CD4-positive, alpha-beta memory T cell (primary cell): ENCODE data around the gene DDAH1. TPM values are rescaled to one million over a fixed set of nuclear protein-coding genes. Genes with fewer than 3 reads are reported as not detected.

ENCODE experiments used
- CTCF ChIA-PET: fragments of 350-600 bp; sonication (Branson Sonifier 250); formaldehyde crosslinking; loops from one replicate; lab custom pipeline; 2021; ENCODE audit warnings: inconsistent platforms; ENCODE audit not compliant: partially characterized antibody; lab: Charles Lee
- POLR2A ChIA-PET: fragments of 350-600 bp; sonication (Branson Sonifier 250); formaldehyde crosslinking; loops from one replicate; lab custom pipeline; 2021; ENCODE audit not compliant: partially characterized antibody; lab: Charles Lee
- DNase-seq, 5 donors: peaks; one replicate each; pipeline versions ENCODE4 v3.0.0 to v3.0.0-alpha.2; 2020 to 2022; ENCODE audit warnings: mixed read lengths in 1 of 5
- H3K27ac ChIP-seq: one replicate; pipeline ENCODE4 v1.7.0; 2013; ENCODE audit warnings: low read depth, low read length
- H3K27me3 ChIP-seq: 2 replicates; pipeline ENCODE4 v1.7.0; 2013; ENCODE audit warnings: mild to moderate bottlenecking, low read length, moderate library complexity; ENCODE audit not compliant: insufficient read depth
- H3K36me3 ChIP-seq: 2 replicates; pipeline ENCODE4 v1.7.0; 2013; ENCODE audit warnings: mild to moderate bottlenecking, low read length, moderate library complexity; ENCODE audit not compliant: insufficient read depth
- H3K4me1 ChIP-seq: 2 replicates; pipeline ENCODE4 v1.7.0; 2013; ENCODE audit warnings: mild to moderate bottlenecking, low read length, moderate library complexity; ENCODE audit not compliant: insufficient read depth
- H3K4me3 ChIP-seq, 2 donors: one replicate each; pipeline ENCODE4 v1.7.0; 2013; ENCODE audit warnings: low read length in 2 of 2, mild to moderate bottlenecking in 1 of 2
- H3K9me3 ChIP-seq, 2 donors: one replicate each; pipeline ENCODE4 v1.7.0; 2013; ENCODE audit warnings: low read length in 2 of 2, control low read depth in 1 of 2; ENCODE audit not compliant: control insufficient read depth in 1 of 2
- H3K27ac Mint-ChIP-seq, 7 donors: one replicate each; pipeline ENCODE4 v1.8.0; 2020 to 2021; ENCODE audit warnings: mixed read lengths in 7 of 7, mild to moderate bottlenecking in 6 of 7, inconsistent platforms in 3 of 7, moderate library complexity in 3 of 7
- H3K27me3 Mint-ChIP-seq, 2 donors: one replicate each; pipeline ENCODE4 v1.8.0; 2020 to 2021; ENCODE audit warnings: mixed read lengths in 2 of 2
- H3K36me3 Mint-ChIP-seq, 2 donors: one replicate each; pipeline ENCODE4 v1.8.0; 2020 to 2021; ENCODE audit warnings: mixed read lengths in 2 of 2, inconsistent platforms in 1 of 2, mild to moderate bottlenecking in 1 of 2
- H3K4me1 Mint-ChIP-seq, 4 donors: one replicate each; pipeline ENCODE4 v1.8.0; 2020 to 2021; ENCODE audit warnings: mixed read lengths in 4 of 4, mild to moderate bottlenecking in 1 of 4
- H3K4me3 Mint-ChIP-seq, 8 donors: one replicate each; pipeline ENCODE4 v1.8.0; 2020 to 2021; ENCODE audit warnings: mixed read lengths in 8 of 8, mild to moderate bottlenecking in 7 of 8, moderate library complexity in 6 of 8, inconsistent platforms in 3 of 8
- H3K9me3 Mint-ChIP-seq, 8 donors: one replicate each; pipeline ENCODE4 v1.8.0; 2020 to 2021; ENCODE audit warnings: mixed read lengths in 8 of 8, mild to moderate bottlenecking in 5 of 8, inconsistent platforms in 3 of 8, moderate library complexity in 1 of 8
- intact Hi-C: fragments of 100-400 bp; cut with micrococcal nuclease; formaldehyde crosslinking; loops from one replicate; pipeline ENCODE4 v1.15.1; 2023
- polyA plus RNA-seq, 2 donors: library from polyadenylated mRNA; unstranded; fragments of 300-500 nt; fragmentation: Illumina TruSeq; gene quantifications; one replicate each; pipeline ENCODE4 v1.2.3, GENCODE V29; 2021
- total RNA-seq, 2 experiments: library from RNA; stranded (reverse); gene quantifications; one replicate each; pipeline ENCODE4 v1.2.3, GENCODE V29; 2021

DDAH1 gene
- total and polyA plus RNA-seq, 4 experiments from 2014 or later = not detected

DNA sequence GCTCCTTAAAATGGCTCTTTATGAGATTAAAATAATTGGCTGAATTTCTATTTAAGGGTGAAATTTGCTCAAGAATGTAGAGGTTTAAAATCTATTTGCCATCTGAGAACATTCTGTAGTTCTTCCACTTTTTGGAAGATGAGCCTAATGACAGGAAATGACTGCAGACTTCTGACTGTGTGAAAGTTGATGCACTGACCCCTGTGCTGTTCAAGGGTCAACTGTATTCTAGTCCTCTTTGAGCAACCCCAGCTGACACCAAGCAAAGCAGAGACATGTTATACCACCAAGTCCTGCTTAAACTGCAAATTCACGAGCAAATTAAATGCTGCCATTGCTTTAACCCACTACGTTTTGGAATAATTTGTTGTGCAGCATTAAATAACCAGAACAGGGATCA, 26.6 kb downstream of the DDAH1 start:
- H3K27me3 ChIP-seq = no peaks in the 10 kb centered on the region
- Mint-ChIP-seq H3K36me3 (no peaks in the 10 kb centered on the region), H3K9me3 (peaks cover 0 to 3% (median 0%) of the 10 kb centered on the region in 8 donors), H3K4me1 (no peaks in the 10 kb centered on the region), H3K27me3 (peaks cover 4 to 6% of the 10 kb centered on the region in 2 donors), H3K27ac (no peak overlapping the region), H3K4me3 (no peak overlapping the region)
- no peaks in the 10 kb centered on the region for H3K9me3 ChIP-seq
- no peaks in the 10 kb centered on the region for H3K4me1 ChIP-seq
- ChIA-PET CTCF (no interaction called here), POLR2A (no interaction called here)
- H3K36me3 ChIP-seq = no peaks in the 10 kb centered on the region
- no peak overlapping the region for H3K27ac ChIP-seq
- DNase-seq = no peak
- intact Hi-C loops = no loop called here
- H3K4me3 ChIP-seq = no peak overlapping the region

DNA sequence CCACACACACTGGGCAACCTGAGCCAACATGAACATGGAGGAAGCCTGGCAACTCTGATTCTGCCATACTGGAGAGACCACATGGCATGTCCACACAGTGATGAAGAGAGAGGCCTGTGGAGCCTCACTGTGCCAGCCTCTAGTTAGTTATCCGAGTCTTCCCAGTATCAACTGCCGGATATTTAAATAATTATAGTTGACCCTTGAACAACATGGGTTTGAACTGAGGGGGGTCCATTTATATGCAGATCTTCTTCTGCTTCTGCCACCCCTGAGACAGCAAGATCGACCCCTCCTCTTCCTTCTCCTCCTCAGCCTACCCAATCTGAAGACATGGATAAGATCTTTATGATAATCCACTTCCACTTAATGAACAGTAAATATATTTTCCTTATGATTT, 27.8 kb downstream of the DDAH1 start:
- intact Hi-C loops = no loop called here
- Mint-ChIP-seq H3K9me3 (peaks cover 0 to 2% (median 0%) of the 10 kb centered on the region in 8 donors), H3K27me3 (peaks cover 4 to 7% of the 10 kb centered on the region in 2 donors), H3K4me1 (no peaks in the 10 kb centered on the region), H3K36me3 (no peaks in the 10 kb centered on the region), H3K4me3 (no peak overlapping the region), H3K27ac (no peak overlapping the region)
- Histone ChIP-seq H3K4me3 (no peak overlapping the region), H3K36me3 (no peaks in the 10 kb centered on the region), H3K27ac (no peak overlapping the region), H3K4me1 (no peaks in the 10 kb centered on the region), H3K9me3 (no peaks in the 10 kb centered on the region), H3K27me3 (no peaks in the 10 kb centered on the region)
- ChIA-PET POLR2A (no interaction called here), CTCF (no interaction called here)
- no peak for DNase-seq

DNA sequence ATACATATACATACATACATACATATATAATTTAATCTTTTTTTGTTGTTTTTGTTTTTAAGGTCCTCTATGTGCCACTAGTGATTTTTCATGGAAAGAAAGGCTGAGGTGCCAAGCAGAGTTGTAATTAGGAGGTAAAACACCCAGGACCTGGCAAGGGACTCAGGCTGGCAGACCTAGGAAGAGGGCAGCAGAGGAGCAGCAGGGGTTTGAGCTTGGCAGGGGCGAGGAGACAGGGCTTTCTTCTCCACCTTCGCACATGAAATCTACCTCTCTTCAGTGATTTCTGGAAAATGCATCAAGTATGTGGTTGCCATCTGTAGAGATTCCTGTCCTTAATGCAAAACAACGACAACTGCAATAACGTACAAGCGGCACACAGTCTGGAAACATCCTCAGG, 31.9 kb downstream of the DDAH1 start:
- Mint-ChIP-seq H3K4me1 (no peaks in the 10 kb centered on the region), H3K27me3 (peaks cover 6 to 12% of the 10 kb centered on the region in 2 donors), H3K9me3 (peaks cover 0 to 12% (median under 1%) of the 10 kb centered on the region in 8 donors), H3K27ac (no peak overlapping the region), H3K36me3 (no peaks in the 10 kb centered on the region), H3K4me3 (no peak overlapping the region)
- Histone ChIP-seq H3K4me3 (no peak overlapping the region), H3K27me3 (no peaks in the 10 kb centered on the region), H3K36me3 (no peaks in the 10 kb centered on the region), H3K27ac (no peak overlapping the region), H3K4me1 (no peaks in the 10 kb centered on the region), H3K9me3 (no peaks in the 10 kb centered on the region)
- intact Hi-C loops = no loop called here
- ChIA-PET CTCF (no interaction called here), POLR2A (no interaction called here)
- DNase-seq = no peak

DNA sequence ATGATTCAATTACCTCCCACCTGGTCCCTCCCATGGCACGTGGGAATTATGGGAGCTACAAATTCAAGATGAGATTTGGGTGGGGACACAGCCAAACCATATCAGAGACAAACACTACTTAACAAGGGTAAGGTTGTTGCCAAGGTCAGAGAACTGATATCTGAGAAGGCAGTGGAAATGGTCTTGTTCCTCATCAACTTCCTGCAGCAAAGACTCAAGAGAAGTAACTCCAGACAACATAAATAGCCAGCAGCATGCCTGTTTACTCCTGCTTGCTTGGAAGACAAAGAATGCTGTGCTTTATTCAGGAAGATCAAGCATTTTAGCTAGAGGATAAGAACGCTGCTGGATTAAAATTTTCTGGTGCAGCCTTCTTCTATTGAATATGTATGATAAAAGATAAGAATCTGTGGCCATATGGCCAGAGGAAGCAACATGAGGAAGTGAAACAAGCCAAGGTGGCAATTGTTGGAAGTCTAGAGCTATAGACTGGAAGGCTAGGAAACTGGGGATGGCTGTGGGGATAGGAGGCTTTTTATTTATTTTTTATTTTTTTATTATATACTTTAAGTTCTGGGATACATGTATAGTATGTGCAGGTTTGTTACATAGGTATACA, 36.4 kb downstream of the DDAH1 start:
- H3K4me3 Mint-ChIP-seq = no peak overlapping the region
- ChIA-PET CTCF (no interaction called here), POLR2A (no interaction called here)
- intact Hi-C loops = no loop called here
- no peaks in the 10 kb centered on the region for H3K9me3 ChIP-seq
- no peaks in the 10 kb centered on the region for H3K4me1 Mint-ChIP-seq
- peaks cover 3 to 12% of the 10 kb centered on the region in 2 donors for H3K27me3 Mint-ChIP-seq
- no peaks in the 10 kb centered on the region for H3K27me3 ChIP-seq
- H3K9me3 Mint-ChIP-seq = peaks cover 0 to 12% (median 0%) of the 10 kb centered on the region in 8 donors
- H3K4me1 ChIP-seq = no peaks in the 10 kb centered on the region
- no peaks in the 10 kb centered on the region for H3K36me3 Mint-ChIP-seq
- no peak overlapping the region for H3K27ac Mint-ChIP-seq
- no peak overlapping the region for H3K27ac ChIP-seq
- no peaks in the 10 kb centered on the region for H3K36me3 ChIP-seq
- no peak overlapping the region for H3K4me3 ChIP-seq
- DNase-seq = no peak

DNA sequence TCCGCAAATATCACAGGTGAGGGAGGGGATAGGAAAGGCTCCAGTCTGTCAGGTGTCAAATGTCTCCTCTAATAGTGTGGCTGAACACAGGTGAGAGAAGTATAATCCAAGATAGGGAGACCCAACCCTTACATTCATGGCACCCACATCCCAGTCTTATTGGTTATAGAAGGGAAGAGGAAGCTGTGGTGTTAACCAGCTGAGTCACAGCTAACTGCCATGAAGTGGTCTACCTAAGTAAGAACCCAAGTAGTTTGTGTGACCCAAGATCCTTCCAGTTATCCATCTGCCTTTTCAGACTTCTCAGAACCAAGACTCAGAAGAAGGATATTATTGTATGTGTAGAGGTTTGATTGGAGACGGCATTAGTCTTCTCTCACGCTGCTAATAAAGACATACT, 37.1 kb downstream of the DDAH1 start:
- no peaks in the 10 kb centered on the region for H3K4me1 Mint-ChIP-seq
- Histone ChIP-seq H3K9me3 (no peaks in the 10 kb centered on the region), H3K27ac (no peak overlapping the region), H3K27me3 (no peaks in the 10 kb centered on the region), H3K4me1 (no peaks in the 10 kb centered on the region), H3K4me3 (no peak overlapping the region), H3K36me3 (no peaks in the 10 kb centered on the region)
- ChIA-PET POLR2A (no interaction called here), CTCF (no interaction called here)
- H3K27ac Mint-ChIP-seq = no peak overlapping the region
- H3K27me3 Mint-ChIP-seq = peaks cover 3 to 14% of the 10 kb centered on the region in 2 donors
- intact Hi-C loops = no loop called here
- DNase-seq = no peak
- no peaks in the 10 kb centered on the region for H3K36me3 Mint-ChIP-seq
- peaks cover 0 to 12% (median 0%) of the 10 kb centered on the region in 8 donors for H3K9me3 Mint-ChIP-seq
- H3K4me3 Mint-ChIP-seq = no peak overlapping the region

DNA sequence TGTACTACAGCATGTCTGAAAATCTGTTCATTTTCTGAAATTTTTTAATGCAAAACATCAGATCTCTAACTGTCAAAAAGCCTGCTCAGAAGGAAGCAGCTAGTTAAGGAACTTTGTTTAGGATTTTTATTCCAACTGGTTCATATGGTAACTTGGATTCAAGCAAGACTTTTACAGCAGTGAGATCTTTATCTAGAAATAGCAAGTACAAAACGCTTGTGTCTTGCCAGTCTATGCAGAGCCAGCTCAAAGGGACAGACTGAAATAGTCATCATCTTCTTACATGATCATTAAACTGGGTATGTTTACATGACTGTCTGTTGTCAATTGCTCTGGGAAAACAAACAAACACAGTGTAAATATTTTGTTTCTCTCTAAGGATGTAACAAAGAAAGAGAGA, 37.6 kb downstream of the DDAH1 start:
- no peak overlapping the region for H3K4me3 ChIP-seq
- peaks cover 3 to 17% of the 10 kb centered on the region in 2 donors for H3K27me3 Mint-ChIP-seq
- ChIA-PET CTCF (no interaction called here), POLR2A (interaction anchor here (0.6 kb wide), 1 partner anchor 287 kb away, joined by 3 read pairs; no protein-coding TSS in a partner anchor)
- no peak overlapping the region for H3K4me3 Mint-ChIP-seq
- no peaks in the 10 kb centered on the region for H3K4me1 ChIP-seq
- intact Hi-C loops = no loop called here
- no peak overlapping the region for H3K27ac ChIP-seq
- no peaks in the 10 kb centered on the region for H3K9me3 ChIP-seq
- H3K27me3 ChIP-seq = no peaks in the 10 kb centered on the region
- no peak overlapping the region for H3K27ac Mint-ChIP-seq
- peaks cover 0 to 12% (median under 1%) of the 10 kb centered on the region in 8 donors for H3K9me3 Mint-ChIP-seq
- H3K4me1 Mint-ChIP-seq = no peaks in the 10 kb centered on the region
- DNase-seq = no peak
- H3K36me3 Mint-ChIP-seq = no peaks in the 10 kb centered on the region
- H3K36me3 ChIP-seq = no peaks in the 10 kb centered on the region

DNA sequence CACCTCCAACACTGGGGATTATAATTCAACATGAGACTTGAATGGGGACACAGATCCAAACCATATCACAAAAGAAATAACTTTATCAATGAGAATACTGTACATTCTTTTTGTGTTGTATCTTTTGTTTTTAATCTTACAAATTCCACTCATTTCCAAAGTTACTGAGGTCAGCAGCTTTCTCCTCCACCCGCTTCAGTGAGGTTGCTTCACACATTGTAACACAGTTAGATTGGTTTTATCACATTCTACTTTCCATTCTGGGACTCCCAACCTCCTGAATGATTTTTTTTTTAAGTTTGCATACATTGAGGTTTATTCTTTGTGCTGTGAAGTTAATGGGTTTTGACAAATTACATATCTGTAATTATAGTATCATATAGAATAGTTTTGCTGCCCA, 43.8 kb downstream of the DDAH1 start:
- Mint-ChIP-seq H3K4me3 (no peak overlapping the region), H3K27ac (no peak overlapping the region), H3K9me3 (peaks cover 0 to 24% (median 12%) of the 10 kb centered on the region in 8 donors), H3K27me3 (peaks cover 4 to 8% of the 10 kb centered on the region in 2 donors), H3K4me1 (no peaks in the 10 kb centered on the region), H3K36me3 (no peaks in the 10 kb centered on the region)
- Histone ChIP-seq H3K36me3 (no peaks in the 10 kb centered on the region), H3K4me3 (no peak overlapping the region), H3K27me3 (no peaks in the 10 kb centered on the region), H3K9me3 (no peaks in the 10 kb centered on the region), H3K4me1 (no peaks in the 10 kb centered on the region), H3K27ac (no peak overlapping the region)
- POLR2A ChIA-PET = no interaction called here
- CTCF ChIA-PET = no interaction called here
- intact Hi-C loops = no loop called here
- no peak for DNase-seq
